Smooth muscle cell of the brain vasculature (primary cell): ENCODE data around the gene LNPK.
"Not testable (repeated sequence)": the region's sequence is repeated elsewhere in the genome, so short reads cannot be mapped to it uniquely, and the experiment has no call there.

Experiments
- DNase-seq: peaks from one replicate; pipeline ENCODE4 v3.0.0-alpha.2; 2012; ENCODE audit warnings: low read depth, low spot score

LNPK gene

DNA sequence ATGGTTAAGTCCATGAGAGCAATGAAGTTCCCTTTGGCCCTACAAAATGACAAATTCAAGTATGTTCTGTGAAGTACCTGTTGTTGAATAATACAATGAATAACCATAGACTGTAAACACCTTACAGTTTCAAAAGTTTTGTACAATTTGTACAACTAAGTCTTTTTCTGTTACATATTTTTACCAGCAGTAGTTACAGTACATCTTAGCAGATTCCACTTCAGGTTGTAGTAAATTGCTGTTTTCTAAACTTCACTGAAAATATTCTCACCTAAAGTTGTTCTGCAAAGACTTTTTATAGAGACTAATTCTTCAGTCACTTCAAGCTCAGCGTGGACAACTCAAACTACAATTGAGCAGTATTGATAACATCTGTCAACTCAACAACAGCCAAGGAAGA, 28.7 kb downstream of the LNPK start:
- no peak for DNase-seq

DNA sequence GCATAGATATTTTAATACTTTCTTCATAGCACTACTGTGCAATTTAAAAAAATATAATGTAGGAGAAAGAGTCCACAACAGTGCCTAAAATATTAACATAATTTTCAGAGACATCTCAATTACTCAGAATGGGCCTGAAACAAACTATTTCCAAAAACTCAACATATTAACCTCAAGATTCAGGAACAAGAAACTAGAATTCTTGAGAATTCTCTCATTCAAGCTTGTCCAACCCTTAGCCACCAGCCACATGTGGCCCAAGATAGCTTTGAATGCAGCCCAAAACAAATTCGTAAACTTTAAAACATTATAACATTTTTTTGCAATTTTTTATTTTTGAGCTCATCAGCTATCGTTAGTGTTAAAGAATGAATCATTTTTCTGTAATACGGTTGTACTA, 35.2 kb downstream of the LNPK start:
- no peak for DNase-seq

GRCh38 chr2:175965773-175966172, 36.3 kb downstream of the LNPK start:
- no peak for DNase-seq

DNA sequence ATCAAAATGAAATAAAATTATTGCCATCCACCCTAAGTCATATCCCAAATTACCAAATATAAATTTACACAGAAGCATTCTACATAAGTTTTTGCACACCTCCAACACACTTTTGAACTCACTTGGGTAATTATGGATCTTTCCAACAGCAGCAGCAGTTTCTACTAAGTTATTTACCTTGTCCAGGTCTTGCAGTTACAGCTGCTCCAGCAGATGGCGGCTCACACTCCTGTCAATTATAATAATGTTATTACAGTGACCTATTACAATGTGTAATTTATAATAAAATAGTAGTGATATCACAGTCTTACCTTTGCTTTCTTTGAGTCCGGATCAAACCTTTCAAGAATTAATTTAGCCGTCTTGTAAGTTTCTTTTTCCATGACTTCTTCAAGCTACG, 37.9 kb downstream of the LNPK start:
- no peak for DNase-seq

- not testable (repeated sequence) for DNase-seq
Observed at GRCh38 chr2:175963171-175963570, 38.9 kb downstream of the LNPK start.

GRCh38 chr2:175957845-175958244, 44.2 kb downstream of the LNPK start:
- DNase-seq: no peak

DNA sequence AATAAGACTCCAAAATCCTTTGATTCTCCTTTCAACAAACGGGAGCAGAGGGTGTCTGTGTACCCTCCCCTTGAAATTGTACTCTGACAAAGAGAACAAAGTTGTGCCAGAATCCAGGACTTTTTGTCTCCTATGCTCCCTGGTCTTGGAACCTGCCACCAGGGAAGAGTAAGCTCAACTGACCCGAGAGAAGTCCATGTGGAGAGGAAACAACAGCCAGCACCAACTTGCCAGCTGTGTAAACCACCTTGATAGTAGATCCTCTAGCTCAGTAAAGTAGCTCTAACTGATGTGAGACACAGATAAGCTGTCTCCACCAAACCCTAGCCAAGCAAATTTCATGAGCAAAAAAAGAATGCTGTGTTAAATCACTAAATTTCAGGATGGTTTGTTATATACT, 46.9 kb downstream of the LNPK start:
- DNase-seq: no peak

DNA sequence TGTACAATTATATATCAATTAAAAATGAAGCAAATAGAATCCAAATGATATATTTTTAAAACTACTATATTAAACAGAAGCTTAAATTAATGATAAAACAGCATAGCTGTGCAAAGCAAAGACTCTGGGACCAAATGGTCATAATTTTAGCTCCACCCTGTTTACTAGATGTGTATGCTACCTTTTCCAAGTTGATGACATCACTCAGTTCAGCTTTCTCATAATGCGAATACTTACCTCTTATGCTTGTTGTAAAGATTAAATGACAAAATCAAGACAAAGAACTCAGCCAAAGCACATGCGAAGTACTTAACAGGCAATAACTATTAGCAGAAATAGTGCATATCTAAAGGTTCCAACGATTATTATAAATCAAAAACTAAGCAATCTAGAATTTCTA, 51.6 kb downstream of the LNPK start:
- DNase-seq: no peak

DNA sequence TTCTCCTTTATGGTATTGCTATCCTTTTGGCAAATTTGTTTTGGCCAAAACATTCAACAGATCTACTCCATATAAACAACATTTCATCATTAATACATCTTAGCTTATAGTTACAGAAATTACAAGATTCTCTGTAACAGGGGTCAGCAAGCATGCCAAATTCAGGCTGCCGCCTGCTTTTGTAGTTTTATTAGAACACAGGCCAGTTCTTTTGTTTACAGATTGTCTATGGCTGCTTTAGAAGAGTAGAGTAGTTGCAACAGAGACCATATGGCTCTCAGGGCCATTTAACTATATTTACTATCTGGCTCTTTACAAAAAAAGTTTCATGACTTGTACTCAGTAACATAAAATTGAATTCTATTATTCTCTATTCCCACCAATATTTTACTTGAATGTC, 53.9 kb downstream of the LNPK start:
- DNase-seq: no peak

- no peak for DNase-seq
Observed at GRCh38 chr2:175947073-175947472, 55.0 kb downstream of the LNPK start.

DNA sequence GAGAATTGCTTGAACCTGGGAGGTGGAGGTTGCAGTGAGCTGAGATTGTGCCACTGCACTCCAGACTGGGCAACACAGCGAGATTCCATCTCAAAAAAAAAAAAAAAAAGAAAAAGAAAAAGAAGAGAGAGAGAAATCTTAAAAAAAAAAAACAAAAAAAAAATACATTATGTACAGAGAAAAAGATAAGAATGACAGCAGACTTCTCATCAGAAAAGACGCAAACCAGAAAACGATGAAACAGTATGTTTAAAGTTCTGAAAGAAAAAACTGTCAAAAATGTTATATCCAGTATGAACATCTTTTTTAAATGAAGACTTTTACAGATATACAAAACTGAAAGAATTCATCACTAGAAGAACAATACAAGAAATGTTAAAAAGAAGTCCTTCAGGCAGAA, 60.4 kb downstream of the LNPK start:
- no peak for DNase-seq

- DNase-seq: no peak
Observed at GRCh38 chr2:175937216-175937615, 64.9 kb downstream of the LNPK start.

- DNase-seq: no peak
Observed at GRCh38 chr2:175935289-175936181, 66.5 kb downstream of the LNPK start.

DNA sequence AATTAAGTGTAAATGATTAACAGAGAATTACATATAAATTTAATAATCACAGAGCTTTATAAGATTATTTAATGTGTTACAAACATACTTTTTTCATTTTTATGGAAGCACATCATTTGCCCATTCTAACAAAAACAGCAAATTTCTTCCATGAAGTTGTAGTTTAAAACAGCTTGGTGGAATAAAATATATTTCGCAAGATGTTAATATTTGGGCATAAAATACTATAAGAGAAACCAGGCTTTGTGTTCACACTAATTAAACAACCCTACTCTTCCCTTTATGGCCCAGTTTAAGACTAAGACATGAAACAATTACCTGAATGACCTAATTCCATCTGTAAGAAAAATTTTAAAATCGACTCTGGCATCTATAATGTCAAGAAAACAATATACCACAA, 69.4 kb downstream of the LNPK start:
- DNase-seq: no peak

DNA sequence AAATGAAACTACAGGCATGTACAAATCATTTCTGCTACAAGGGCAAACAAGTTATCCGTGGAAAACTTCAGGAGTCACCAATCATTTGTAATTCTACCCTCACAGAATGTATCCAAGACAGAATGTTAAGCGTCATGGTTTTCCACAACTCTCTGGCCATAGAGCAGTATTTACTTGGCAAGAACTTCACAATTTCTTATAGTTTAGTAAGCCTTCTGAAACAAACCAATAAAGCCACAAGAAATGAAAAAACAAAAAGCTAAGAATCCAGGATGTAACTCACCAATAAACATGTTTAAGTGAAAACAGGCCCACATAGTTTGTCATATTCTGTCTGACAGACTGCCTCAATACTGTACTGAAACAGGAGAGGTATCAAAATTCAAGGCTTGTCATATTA, 70.3 kb downstream of the LNPK start:
- no peak for DNase-seq

DNA sequence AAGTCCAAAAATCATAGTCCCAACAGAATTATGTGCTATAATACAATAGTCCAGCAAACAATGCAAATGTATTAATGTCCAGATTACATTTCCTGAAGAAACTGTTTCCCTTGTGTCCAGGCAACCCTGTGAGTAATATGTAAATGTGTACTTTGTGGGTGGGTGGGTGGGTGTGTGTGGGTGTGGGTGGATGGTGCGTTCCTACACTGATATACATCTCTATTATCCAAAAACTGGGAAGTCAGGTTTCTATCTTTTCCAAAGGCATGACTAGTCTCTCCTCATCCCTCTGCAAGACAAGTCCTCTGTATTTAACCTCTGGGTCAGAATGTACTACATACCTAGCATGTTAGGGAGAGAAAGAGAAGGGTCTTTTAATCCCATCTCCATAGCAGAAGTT, 71.6 kb downstream of the LNPK start:
- no peak for DNase-seq

GRCh38 chr2:175929850-175930249, 72.2 kb downstream of the LNPK start:
- no peak for DNase-seq

- no peak for DNase-seq
Observed at GRCh38 chr2:175926272-175926671, 75.8 kb downstream of the LNPK start.

DNA sequence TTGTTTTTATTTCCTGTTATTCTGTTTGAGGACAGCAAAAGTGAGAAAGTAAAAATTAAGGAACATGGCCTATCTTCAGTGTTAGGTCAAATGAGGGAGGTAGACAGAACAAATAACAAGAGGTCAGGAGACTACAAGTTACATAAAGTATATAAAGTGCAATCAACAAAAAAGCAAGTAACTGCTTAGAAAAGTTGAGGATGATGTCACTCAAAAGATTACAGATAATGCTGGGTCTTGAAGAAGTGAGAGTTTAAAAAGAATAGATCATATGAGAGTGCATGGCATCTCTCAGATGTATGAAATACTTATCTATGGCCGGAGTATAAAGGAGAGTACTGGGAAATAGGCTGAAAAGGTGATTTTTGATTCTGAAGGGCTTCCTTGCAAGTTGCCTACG, 79.9 kb downstream of the LNPK start:
- no peak for DNase-seq

GRCh38 chr2:175918935-175919334, 83.1 kb downstream of the LNPK start:
- DNase-seq: no peak

- no peak for DNase-seq
Observed at GRCh38 chr2:175914846-175915245, 87.2 kb downstream of the LNPK start.

GRCh38 chr2:175913849-175914743, 88.0 kb downstream of the LNPK start:
- DNase-seq: not testable (repeated sequence)

DNA sequence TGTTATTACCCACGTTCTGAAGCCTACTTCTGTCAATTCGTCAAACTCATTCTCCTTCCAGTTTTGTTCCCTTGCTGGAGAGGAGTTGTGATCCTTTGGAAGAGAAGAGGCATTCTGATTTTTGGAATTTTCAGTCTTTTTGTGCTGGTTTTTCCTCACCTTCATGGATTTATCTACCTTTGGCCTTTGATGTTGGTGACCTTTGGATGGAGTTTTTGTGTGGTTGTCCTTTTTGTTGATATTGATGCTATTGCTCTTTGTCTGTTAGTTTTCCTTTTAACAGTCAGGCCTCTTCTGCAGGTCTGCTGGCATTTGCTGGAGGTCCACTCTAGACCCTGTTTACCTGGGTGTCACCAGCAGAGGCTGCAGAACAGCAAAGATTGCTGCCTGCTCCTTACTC, 88.8 kb downstream of the LNPK start:
- DNase-seq: not testable (repeated sequence)
